Measurements from ENCODE around the gene EIF2D. TPM values are rescaled to one million over a fixed set of nuclear protein-coding genes. Genes with fewer than 3 reads are reported as not detected.
"Not testable (repeated sequence)": the region's sequence is repeated elsewhere in the genome, so short reads cannot be mapped to it uniquely, and the experiment has no call there.

The EIF2D gene
- total RNA-seq, 4 donors from 2014 or later: 20.0 to 66.0 (median 34.9) TPM

DNA sequence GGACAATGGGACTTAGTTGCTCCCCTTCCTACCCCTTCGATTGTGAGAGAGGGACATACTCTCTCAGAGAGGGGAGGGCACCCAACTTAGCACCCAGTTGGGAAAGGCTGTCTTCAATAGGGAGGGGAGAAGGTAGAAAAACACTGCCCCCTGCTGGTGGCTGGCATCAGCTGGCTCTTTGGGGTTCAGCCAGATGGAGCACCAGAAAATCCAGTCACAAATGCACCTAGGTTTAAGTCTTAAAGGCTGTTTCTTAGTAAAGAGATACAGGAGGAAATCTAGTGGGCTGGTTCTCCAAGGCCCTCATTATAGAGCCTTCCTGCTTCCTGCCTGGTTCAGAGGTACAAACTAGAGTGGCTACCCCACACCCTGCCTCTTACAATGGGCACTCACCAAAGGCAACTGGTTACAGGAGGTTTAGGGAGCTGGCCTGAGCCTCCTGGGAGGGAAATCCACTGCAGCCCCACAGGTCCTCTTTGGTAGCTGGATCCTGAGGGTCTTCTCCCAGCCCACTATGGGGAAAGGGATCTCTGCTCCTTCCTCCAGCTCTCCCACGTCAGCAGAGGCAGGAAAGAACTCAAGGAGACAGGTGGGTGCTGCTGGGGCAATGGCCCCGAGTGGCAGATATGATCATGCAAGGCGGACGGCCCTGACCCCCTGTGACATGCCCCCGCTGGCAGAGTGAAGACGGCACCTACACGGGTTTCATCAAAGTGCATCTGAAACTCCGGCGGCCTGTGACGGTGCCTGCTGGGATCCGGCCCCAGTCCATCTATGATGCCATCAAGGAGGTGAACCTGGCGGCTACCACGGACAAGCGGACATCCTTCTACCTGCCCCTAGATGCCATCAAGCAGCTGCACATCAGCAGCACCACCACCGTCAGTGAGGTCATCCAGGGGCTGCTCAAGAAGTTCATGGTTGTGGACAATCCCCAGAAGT lies 28.3 kb downstream of the EIF2D start:
- peak overlapping the region in 1 of 4 donors; percentile 83 for H3K27ac ChIP-seq
- peaks cover 0 to 33% (median 22%) of the 10 kb centered on the region in 4 donors for H3K4me1 ChIP-seq

GRCh38 chr1:206582971-206583706 lies 29.1 kb downstream of the EIF2D start:
- H3K36me3 ChIP-seq: peaks cover 0 to 36% (median 0%) of the 10 kb centered on the region in 3 donors
- TF ChIP-seq CTCF (IDR thresholded peaks at IDR 0.05): no peak
- TF ChIP-seq POLR2A (IDR thresholded peaks at IDR 0.05): no peak
- H3K27me3 ChIP-seq: no peaks in the 10 kb centered on the region
- H3K27ac ChIP-seq: peak overlapping the region in 1 of 4 donors; percentile 83
- H3K4me3 ChIP-seq: no peak overlapping the region
- H3K9me3 ChIP-seq: no peaks in the 10 kb centered on the region
- no peak for DNase-seq
- H3K4me1 ChIP-seq: peaks cover 0 to 39% (median 28%) of the 10 kb centered on the region in 4 donors

More for the DNA sequence above, 28.3 kb downstream of the EIF2D start:
- H3K4me3 ChIP-seq: no peak overlapping the region
- TF ChIP-seq POLR2A (IDR thresholded peaks at IDR 0.05): no peak
- peak; percentile 74 to 96 (median 88) for TF ChIP-seq CTCF (IDR thresholded peaks at IDR 0.05)
- peaks cover 0 to 40% (median 0%) of the 10 kb centered on the region in 3 donors for H3K36me3 ChIP-seq
- no peaks in the 10 kb centered on the region for H3K27me3 ChIP-seq
- H3K9me3 ChIP-seq: no peaks in the 10 kb centered on the region
- DNase-seq: peak; percentile 77 to 92 (median 84)

DNA sequence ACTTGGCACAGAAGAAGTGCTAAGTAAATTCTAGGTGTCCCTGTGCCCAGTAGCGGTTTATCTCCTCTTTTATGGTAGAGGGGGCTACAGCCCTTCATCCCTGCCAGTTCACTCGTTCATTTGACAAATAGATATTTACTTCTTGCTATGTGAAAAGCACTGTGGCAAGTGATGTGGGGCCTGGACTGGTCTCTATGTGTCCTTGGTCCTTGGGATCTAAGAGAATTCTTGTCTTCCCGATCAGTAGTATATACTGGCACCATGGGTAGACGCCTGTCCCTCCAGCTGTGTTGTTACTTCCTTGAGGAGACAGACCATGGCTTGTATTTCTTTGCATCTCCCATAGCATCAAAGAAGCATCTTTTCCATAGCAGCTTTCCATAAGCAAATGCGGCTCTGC lies 29.7 kb downstream of the EIF2D start:
- no peaks in the 10 kb centered on the region for H3K9me3 ChIP-seq
- H3K4me1 ChIP-seq: peaks cover 0 to 42% (median 30%) of the 10 kb centered on the region in 4 donors
- DNase-seq: no peak
- no peak for TF ChIP-seq POLR2A (IDR thresholded peaks at IDR 0.05)
- no peak for TF ChIP-seq CTCF (IDR thresholded peaks at IDR 0.05)
- H3K36me3 ChIP-seq: peaks cover 0 to 30% (median 0%) of the 10 kb centered on the region in 3 donors
- H3K27me3 ChIP-seq: no peaks in the 10 kb centered on the region
- H3K4me3 ChIP-seq: no peak overlapping the region
- peak overlapping the region in 3 of 4 donors; percentile 36 to 83 (median 65) for H3K27ac ChIP-seq

DNA sequence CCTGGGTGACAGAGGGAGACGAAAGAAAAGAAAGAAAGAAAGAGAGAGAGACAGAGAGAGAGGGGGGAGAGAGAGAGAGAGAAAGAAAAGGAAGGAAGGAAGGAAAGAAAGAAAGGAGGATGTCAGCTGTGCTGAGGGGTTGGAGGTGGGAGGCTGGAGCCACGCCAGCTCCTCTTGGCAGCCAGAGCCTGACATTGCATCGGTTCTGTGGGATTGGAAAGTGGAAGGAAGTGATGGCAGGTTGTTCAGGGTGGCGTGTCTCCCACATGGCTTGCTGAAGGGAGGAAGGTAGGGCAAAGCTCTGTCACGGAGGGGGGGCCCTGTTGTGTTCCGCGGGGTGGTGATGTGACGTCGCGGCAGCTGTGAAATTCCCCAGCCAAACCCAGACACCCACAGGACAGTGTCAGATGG lies 30.7 kb downstream of the EIF2D start:
- H3K27me3 ChIP-seq: no peaks in the 10 kb centered on the region
- no peak for TF ChIP-seq POLR2A (IDR thresholded peaks at IDR 0.05)
- TF ChIP-seq CTCF (IDR thresholded peaks at IDR 0.05): no peak
- DNase-seq: peak in 2 of 3 donors; percentile 72 to 83

GRCh38 chr1:206581114-206581497 lies 31.2 kb downstream of the EIF2D start:
- Histone ChIP-seq H3K4me1 (peaks cover 0 to 55% (median 33%) of the 10 kb centered on the region in 4 donors), H3K27ac (peak overlapping the region; percentile 70 to 84 (median 79)), H3K36me3 (peaks cover 0 to 18% (median 0%) of the 10 kb centered on the region in 3 donors)
- not testable (repeated sequence) for H3K9me3 ChIP-seq, H3K27me3 ChIP-seq, DNase-seq, H3K4me3 ChIP-seq

More for the DNA sequence above, 30.7 kb downstream of the EIF2D start:
- Histone ChIP-seq H3K36me3 (peaks cover 0 to 23% (median 0%) of the 10 kb centered on the region in 3 donors), H3K9me3 (no peaks in the 10 kb centered on the region), H3K27ac (peak overlapping the region; percentile 36 to 84 (median 74)), H3K4me1 (peaks cover 0 to 50% (median 33%) of the 10 kb centered on the region in 4 donors), H3K4me3 (no peak overlapping the region)

Data from Peyer's patch (tissue), 4 donors.